PC-9 (cell line): ENCODE measurements around the gene ANKRD63. TPM values are rescaled to one million over a fixed set of nuclear protein-coding genes. Genes with fewer than 3 reads are reported as not detected.

Source experiments
- BruUV-seq: library from RNA; stranded (reverse); fragments of 400-500 nt; replicated peaks from 2 replicates; lab custom pipeline; 2021; lab: Mats Ljungman, UMichigan
- CTCF ChIA-PET: fragments of 300-600 bp; sonication (Branson Sonifier 250); formaldehyde crosslinking; loops from one replicate; lab custom pipeline; 2022; ENCODE audit warnings: antibody characterized with exemption; lab: Charles Lee
- POLR2A ChIA-PET: fragments of 300-600 bp; sonication (Branson Sonifier 250); formaldehyde crosslinking; loops from one replicate; lab custom pipeline; 2022; ENCODE audit warnings: antibody characterized with exemption; ENCODE audit not compliant: unreplicated experiment; lab: Charles Lee
- DNase-seq, 2 experiments: peaks; one replicate each; pipeline versions ENCODE4 v3.0.0 to v3.0.0-alpha.2; 2015 to 2022; ENCODE audit warnings: mixed read lengths in 1 of 2
- H2AFZ ChIP-seq: fragments of 200-600 bp; sonication (generic); 2 replicates; pipeline ENCODE4 v1.8.1; 2017; ENCODE audit warnings: antibody characterized with exemption
- H3F3A ChIP-seq: fragments of 200-600 bp; sonication (generic); 2 replicates; pipeline ENCODE4 v1.8.1; 2017; ENCODE audit warnings: antibody characterized with exemption, mild to moderate bottlenecking, low read depth; ENCODE audit not compliant: insufficient read depth
- H3K27ac ChIP-seq: fragments of 200-600 bp; sonication (generic); 2 replicates; pipeline ENCODE4 v1.6.1; 2016; ENCODE audit warnings: mixed run types
- H3K27me3 ChIP-seq: fragments of 200-600 bp; sonication (generic); 2 replicates; pipeline ENCODE4 v1.6.1; 2016; ENCODE audit warnings: low read depth, mixed run types; ENCODE audit not compliant: insufficient read depth
- H3K36me3 ChIP-seq: fragments of 200-600 bp; sonication (generic); 2 replicates; pipeline ENCODE4 v1.6.1; 2016; ENCODE audit warnings: low read depth, mixed run types
- H3K4me1 ChIP-seq: fragments of 200-600 bp; sonication (generic); replicated peaks from 2 replicates; pipeline ENCODE4 v1.6.1; 2016; ENCODE audit warnings: mixed run types; ENCODE audit not compliant: insufficient read depth
- H3K4me2 ChIP-seq: fragments of 200-600 bp; sonication (generic); 2 replicates; pipeline ENCODE4 v1.6.1; 2017; ENCODE audit warnings: mixed run types
- H3K4me3 ChIP-seq: fragments of 200-600 bp; sonication (generic); 2 replicates; pipeline ENCODE4 v1.6.1; 2016; ENCODE audit warnings: mixed run types
- H3K79me2 ChIP-seq: fragments of 200-600 bp; sonication (generic); 2 replicates; pipeline ENCODE4 v1.6.1; 2017; ENCODE audit warnings: low read depth, mixed run types
- H3K9me2 ChIP-seq: fragments of 200-600 bp; sonication (generic); 2 replicates; pipeline ENCODE4 v1.8.1; 2017; ENCODE audit warnings: mild to moderate bottlenecking; ENCODE audit not compliant: insufficient read depth
- H3K9me3 ChIP-seq: fragments of 200-600 bp; sonication (generic); 2 replicates; pipeline ENCODE4 v1.8.1; 2016; ENCODE audit warnings: low read depth; ENCODE audit not compliant: insufficient read depth
- H4K20me1 ChIP-seq: fragments of 200-600 bp; sonication (generic); 2 replicates; pipeline ENCODE4 v1.8.1; 2017; ENCODE audit not compliant: insufficient read depth
- CTCF ChIP-seq: fragments of 200-600 bp; sonication (generic); conservative IDR thresholded peaks from 2 replicates; pipeline ENCODE4 v1.6.1; 2017; ENCODE audit warnings: mixed run types, antibody characterized with exemption, mild to moderate bottlenecking, moderate library complexity
- EZH2 ChIP-seq: fragments of 200-600 bp; sonication (generic); IDR thresholded peaks from 2 replicates; pipeline ENCODE4 v1.8.0; 2017; ENCODE audit warnings: antibody characterized with exemption, low read depth
- intact Hi-C: fragments of 100-400 bp; cut with micrococcal nuclease; formaldehyde crosslinking; loops from one replicate; pipeline ENCODE4 v1.10.0; 2022; ENCODE audit not compliant: unreplicated experiment
- total RNA-seq: library from RNA; stranded (reverse); gene quantifications from 2 replicates; pipeline ENCODE4 v1.2.3, GENCODE V29; 2021

Gene ANKRD63
- total RNA-seq, 1 experiment from 2014 or later = not detected

- POLR2A ChIA-PET = interaction anchor here (0.5 to 0.6 kb wide), 5 partner anchors 13 to 205 kb away, joined by 3 to 13 read pairs (median 5); no protein-coding TSS in a partner anchor
Measured at GRCh38 chr15:40238532-40239403, 44.1 kb downstream of the ANKRD63 start, which contains the start of gene PAK6. TSS of gene PAK6 (plus strand) at chr15:40239063. CDS start at chr15:40264786, 25,723 bp downstream.

GRCh38 chr15:40235201-40235885, 47.5 kb downstream of the ANKRD63 start:
- intact Hi-C loops = no loop called here
- no peaks in the 10 kb centered on the region for H3K9me2 ChIP-seq
- no peaks in the 10 kb centered on the region for H3K79me2 ChIP-seq
- no peak for DNase-seq
- H3K4me2 ChIP-seq = peak overlapping the region; percentile 39; the same call in 1 of the 2 replicates
- H3K9me3 ChIP-seq = no peaks in the 10 kb centered on the region
- H3K27ac ChIP-seq = 0 out of 2 replicates have a peak overlapping the region, but pooled peaks have one; percentile 49
- peaks cover 41% of the 10 kb centered on the region for H3K4me1 ChIP-seq
- no peak overlapping the region for H3K4me3 ChIP-seq
- TF ChIP-seq CTCF (no peak), EZH2 (no peak)
- H2AFZ ChIP-seq = no peak overlapping the region
- POLR2A ChIA-PET = no interaction called here
- no peaks in the 10 kb centered on the region for H4K20me1 ChIP-seq
- H3K36me3 ChIP-seq = no peaks in the 10 kb centered on the region
- no peaks in the 10 kb centered on the region for H3K27me3 ChIP-seq
- no TSS peak for BruUV-seq
- CTCF ChIA-PET = interaction anchor here (1.1 kb wide), 1 partner anchor 18 kb away, joined by 3 read pairs; no protein-coding TSS in a partner anchor
- H3F3A ChIP-seq = peaks cover 11% of the 10 kb centered on the region; the same call in 1 of the 2 replicates

More at GRCh38 chr15:40238532-40239403, 44.1 kb downstream of the ANKRD63 start, which contains the start of gene PAK6:
- Histone ChIP-seq H3K9me2 (no peaks in the 10 kb centered on the region), H4K20me1 (no peaks in the 10 kb centered on the region), H3F3A (peaks cover 11% of the 10 kb centered on the region; the same call in 1 of the 2 replicates), H3K4me3 (peak within 1 kb of the TSS; percentile 48; the same call in 1 of the 2 replicates), H3K27ac (0 out of 2 replicates have a peak within 1 kb of the TSS, but pooled peaks have one; percentile 19), H3K4me2 (peak within 1 kb of the TSS; percentile 88), H3K27me3 (no peaks in the 10 kb centered on the region), H2AFZ (0 out of 2 replicates have a peak within 1 kb of the TSS, but pooled peaks have one; percentile 55), H3K9me3 (no peaks in the 10 kb centered on the region), H3K79me2 (no peaks in the 10 kb centered on the region), H3K36me3 (no peaks in the 10 kb centered on the region), H3K4me1 (peaks cover 51% of the 10 kb centered on the region)
- TF ChIP-seq EZH2 (no peak), CTCF (no peak)
- intact Hi-C loops = loop anchor here (2.0 kb wide), 1 partner anchor 28 kb away; no protein-coding TSS in a partner anchor
- DNase-seq = peak; percentile 77 to 94
- no TSS peak for BruUV-seq
- CTCF ChIA-PET = interaction anchor here (0.6 to 2.3 kb wide), 4 partner anchors 21 to 35 kb away, joined by 5 to 28 read pairs (median 6); no protein-coding TSS in a partner anchor

GRCh38 chr15:40234783-40235182, 48.1 kb downstream of the ANKRD63 start:
- Histone ChIP-seq H2AFZ (no peak overlapping the region), H4K20me1 (no peaks in the 10 kb centered on the region), H3K27ac (peak overlapping the region; percentile 49), H3K9me3 (no peaks in the 10 kb centered on the region), H3K36me3 (no peaks in the 10 kb centered on the region), H3K4me3 (no peak overlapping the region), H3K4me2 (peak overlapping the region; percentile 55; the same call in 1 of the 2 replicates), H3F3A (peaks cover 11% of the 10 kb centered on the region; the same call in 1 of the 2 replicates), H3K27me3 (no peaks in the 10 kb centered on the region), H3K4me1 (peaks cover 36% of the 10 kb centered on the region), H3K9me2 (no peaks in the 10 kb centered on the region), H3K79me2 (no peaks in the 10 kb centered on the region)
- intact Hi-C loops = no loop called here
- DNase-seq = peak in 1 of 2 experiments; percentile 64
- CTCF ChIA-PET = interaction anchor here (1.0 to 1.1 kb wide), 2 partner anchors 18 to 42 kb away, joined by 3 read pairs; no protein-coding TSS in a partner anchor
- no peak for TF ChIP-seq EZH2
- no TSS peak for BruUV-seq
- POLR2A ChIA-PET = no interaction called here
